ENCODE results near the gene NR2F2. TPM values are rescaled to one million over a fixed set of nuclear protein-coding genes. Genes with fewer than 3 reads are reported as not detected.
"Not testable (repeated sequence)": the region's sequence is repeated elsewhere in the genome, so short reads cannot be mapped to it uniquely, and the experiment has no call there.

Gene NR2F2
- total RNA-seq, 1 experiment from 2014 or later = 7.0 TPM

- in situ Hi-C loops (cut with HindIII; ENCODE audit: low pct_unique_long_range_greater_than_20kb, low sequenced_read_pairs) = no loop called here
- DNase-seq (ENCODE audit: low read depth) = no peak
Observed at GRCh38 chr15:96369825-96370621, 39.5 kb downstream of the NR2F2 start.

- DNase-seq (ENCODE audit: low read depth) = peak; percentile 83
- in situ Hi-C loops (cut with HindIII; ENCODE audit: low pct_unique_long_range_greater_than_20kb, low sequenced_read_pairs) = no loop called here
Observed at GRCh38 chr15:96372554-96372953, 42.1 kb downstream of the NR2F2 start.

DNA sequence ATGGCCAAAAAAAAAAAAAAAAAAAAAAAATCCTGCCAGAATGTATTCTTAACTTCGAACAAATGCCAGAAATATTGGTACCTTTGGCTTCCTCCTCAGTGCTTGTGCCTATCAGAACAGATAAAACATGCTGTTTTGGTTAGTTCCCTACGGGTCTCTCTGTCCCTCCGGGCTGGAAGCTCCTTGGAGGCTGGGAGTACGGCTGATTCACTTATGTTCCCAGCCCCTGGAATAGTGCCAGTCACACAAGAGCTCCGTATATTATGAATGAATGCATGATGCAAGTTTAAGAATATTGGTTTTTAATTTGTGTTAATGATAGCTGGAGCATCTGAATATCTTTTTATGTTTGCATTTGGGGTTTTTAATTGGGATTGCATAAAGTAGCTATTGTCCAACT, 44.0 kb downstream of the NR2F2 start:
- DNase-seq (ENCODE audit: low read depth) = no peak
- in situ Hi-C loops (cut with HindIII; ENCODE audit: low pct_unique_long_range_greater_than_20kb, low sequenced_read_pairs) = no loop called here

GRCh38 chr15:96379592-96379991, 49.1 kb downstream of the NR2F2 start:
- DNase-seq (ENCODE audit: low read depth); in situ Hi-C loops (cut with HindIII; ENCODE audit: low pct_unique_long_range_greater_than_20kb, low sequenced_read_pairs): not testable (repeated sequence)

DNA sequence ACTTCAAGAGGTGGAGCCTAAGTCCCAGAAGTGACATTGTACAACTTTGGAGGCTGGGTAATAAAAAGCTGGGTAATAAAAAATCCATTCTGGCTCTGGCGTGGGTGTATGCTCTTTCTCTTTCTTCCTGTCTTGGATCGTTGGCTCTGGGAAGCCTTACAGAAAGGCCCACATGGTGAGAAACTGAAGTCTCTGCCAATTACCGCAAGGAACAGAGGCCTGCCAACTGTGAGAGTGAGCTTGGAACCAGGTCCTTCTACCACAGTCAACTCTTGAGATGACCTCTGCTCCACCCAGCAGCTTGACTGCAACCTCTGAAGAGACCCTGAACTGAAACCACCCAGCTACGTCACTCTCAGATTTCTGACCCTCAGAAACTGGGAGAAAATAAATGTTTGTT, 51.0 kb downstream of the NR2F2 start:
- in situ Hi-C loops (cut with HindIII; ENCODE audit: low pct_unique_long_range_greater_than_20kb, low sequenced_read_pairs) = no loop called here
- DNase-seq (ENCODE audit: low read depth) = no peak

- in situ Hi-C loops (cut with HindIII; ENCODE audit: low pct_unique_long_range_greater_than_20kb, low sequenced_read_pairs) = no loop called here
- DNase-seq (ENCODE audit: low read depth) = no peak
Observed at GRCh38 chr15:96385195-96385594, 54.7 kb downstream of the NR2F2 start.

DNA sequence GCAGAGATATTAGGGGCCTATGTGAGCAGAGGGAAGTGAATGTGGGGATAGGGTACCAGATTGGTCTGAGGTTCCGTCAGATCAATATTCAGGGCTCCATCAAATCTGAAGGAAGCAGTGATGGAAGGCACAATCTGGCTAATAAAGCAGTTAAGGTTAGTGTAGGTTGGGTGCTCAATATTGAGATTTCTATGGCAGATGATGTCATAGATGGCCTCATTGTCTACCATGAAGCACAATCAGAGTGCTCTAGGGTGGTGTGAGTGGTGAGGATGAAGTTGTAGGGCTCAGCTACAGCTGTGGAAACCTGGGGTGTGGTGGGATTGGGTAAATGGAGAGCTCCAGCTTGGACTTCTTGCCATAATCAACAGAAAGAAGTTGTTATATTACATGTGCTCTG, 58.2 kb downstream of the NR2F2 start:
- in situ Hi-C loops (cut with HindIII; ENCODE audit: low pct_unique_long_range_greater_than_20kb, low sequenced_read_pairs) = no loop called here
- DNase-seq (ENCODE audit: low read depth) = no peak
